ENCODE measurements around the gene RNF20.
"Not testable (repeated sequence)": the region's sequence is repeated elsewhere in the genome, so short reads cannot be mapped to it uniquely, and the experiment has no call there.

Gene RNF20

GRCh38 chr9:101533334-101534204 lies at the start of gene RNF20:
Gene RNF20, plus strand, starts transcription at chr9:101533853. Its CDS starts 1,571 bp downstream, at chr9:101535424.
- DNase-seq: peak; percentile 99

- DNase-seq: no peak
These were observed 49.6 kb upstream of the RNF20 start for GRCh38 chr9:101484046-101484445.

GRCh38 chr9:101485924-101486692 lies 47.5 kb upstream of the RNF20 start:
- DNase-seq: peak; percentile 13

GRCh38 chr9:101486693-101487442 lies 46.8 kb upstream of the RNF20 start:
- DNase-seq: peak; percentile 35

GRCh38 chr9:101487443-101487840 lies 46.2 kb upstream of the RNF20 start:
- no peak for DNase-seq

- no peak for DNase-seq
These were observed 37.8 kb upstream of the RNF20 start for GRCh38 chr9:101495810-101496209.

- DNase-seq: no peak
These were observed 35.3 kb upstream of the RNF20 start for GRCh38 chr9:101498323-101498722.

GRCh38 chr9:101504188-101504587 lies 29.5 kb upstream of the RNF20 start:
- no peak for DNase-seq

- DNase-seq: peak; percentile 10
These were observed 25.4 kb upstream of the RNF20 start for GRCh38 chr9:101508211-101508610.

GRCh38 chr9:101509572-101509971 lies 24.1 kb upstream of the RNF20 start:
- DNase-seq: no peak

GRCh38 chr9:101510459-101510858 lies 23.2 kb upstream of the RNF20 start:
- DNase-seq: no peak

- DNase-seq: no peak
These were observed 22.6 kb upstream of the RNF20 start for GRCh38 chr9:101511009-101511408.

GRCh38 chr9:101512116-101512515 lies 21.5 kb upstream of the RNF20 start:
- DNase-seq: peak; percentile 97

- DNase-seq: no peak
These were observed 20.3 kb upstream of the RNF20 start for GRCh38 chr9:101513351-101513750.

GRCh38 chr9:101514071-101514470 lies 19.6 kb upstream of the RNF20 start:
- no peak for DNase-seq

- no peak for DNase-seq
These were observed 17.0 kb upstream of the RNF20 start for GRCh38 chr9:101516655-101517054.

- not testable (repeated sequence) for DNase-seq
These were observed 15.2 kb upstream of the RNF20 start for GRCh38 chr9:101518489-101518888.

- no peak for DNase-seq
These were observed 9.3 kb upstream of the RNF20 start for GRCh38 chr9:101524371-101524770.

- no peak for DNase-seq
These were observed 6.6 kb upstream of the RNF20 start for GRCh38 chr9:101527066-101527465.

GRCh38 chr9:101528015-101528414 lies 5.6 kb upstream of the RNF20 start:
- no peak for DNase-seq

- peak; percentile 78 for DNase-seq
These were observed 3.5 kb upstream of the RNF20 start for GRCh38 chr9:101530076-101530711.

GRCh38 chr9:101536351-101536750 lies 2.7 kb downstream of the RNF20 start:
- no peak for DNase-seq

- DNase-seq: peak; percentile 32
These were observed 3.3 kb downstream of the RNF20 start for GRCh38 chr9:101536938-101537337.

All from MV-4-11 (cell line).